Measurements from ENCODE around the gene CPAMD8. TPM values are rescaled to one million over a fixed set of nuclear protein-coding genes. Genes with fewer than 3 reads are reported as not detected.
A peak's percentile ranks its signal among the peaks of the same experiment; 100 is the strongest.

The CPAMD8 gene
- total RNA-seq = 0.29 and 0.36 TPM in 2 replicates

DNA sequence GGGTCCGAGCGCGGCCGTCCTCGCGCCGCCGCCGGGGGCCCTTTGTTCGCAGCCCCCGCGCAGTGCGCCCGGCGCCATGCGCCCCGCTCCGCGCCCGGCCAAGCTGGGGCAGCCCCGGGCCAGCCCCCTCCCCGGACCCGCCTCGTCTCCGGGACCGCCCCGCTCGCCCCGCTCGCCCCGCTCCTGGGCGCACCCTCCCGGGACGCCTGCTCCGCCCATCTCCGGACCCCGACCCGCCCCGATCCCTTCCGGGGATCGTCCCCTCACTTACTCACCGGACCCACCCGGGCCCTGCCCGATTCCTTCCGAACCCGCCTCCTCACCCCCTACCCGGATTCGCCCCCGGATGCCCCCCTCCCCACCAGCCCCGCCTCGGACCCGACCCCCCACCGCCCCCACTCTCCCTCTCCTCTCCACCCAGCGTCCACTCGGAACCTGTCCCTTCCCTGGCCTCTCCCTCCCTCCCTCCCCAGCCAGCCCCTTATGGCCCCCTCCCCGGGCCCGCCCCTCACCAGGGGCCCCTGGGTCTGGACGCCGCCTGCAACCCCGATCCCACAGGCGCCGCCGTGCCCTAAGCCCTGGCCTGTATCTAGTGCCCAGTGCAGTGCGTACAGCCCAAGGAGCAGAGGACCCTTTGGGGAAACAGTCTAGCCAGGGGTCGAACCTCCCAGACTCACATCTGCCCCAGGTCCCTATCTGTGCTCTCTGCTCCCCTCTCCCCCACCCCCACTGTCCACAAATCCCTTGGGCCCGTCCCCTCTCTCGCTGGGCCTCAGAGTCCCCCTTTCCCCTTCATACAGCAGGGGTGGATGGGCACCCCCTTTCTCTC lies at the start of gene CPAMD8:
Gene CPAMD8, minus strand, starts transcription at position 105 of the 829 bp plus-strand sequence. CDS start 168 bp downstream, outside the sequence.
- peak; percentile 55 for DNase-seq (ENCODE audit: insufficient read length, low spot score, missing footprints)
- no peak within 1 kb of the TSS for H3K4me3 ChIP-seq (ENCODE audit: insufficient read depth, low read length)
- H2AFZ ChIP-seq (ENCODE audit: low read length) = no peak within 1 kb of the TSS
- no peak within 1 kb of the TSS for H3K4me2 ChIP-seq (ENCODE audit: insufficient read depth, low read length)
- peaks cover 3% of the 10 kb centered on the region for H3K4me1 ChIP-seq (ENCODE audit: insufficient read depth, low read length)
- TF ChIP-seq, protein P1, sequence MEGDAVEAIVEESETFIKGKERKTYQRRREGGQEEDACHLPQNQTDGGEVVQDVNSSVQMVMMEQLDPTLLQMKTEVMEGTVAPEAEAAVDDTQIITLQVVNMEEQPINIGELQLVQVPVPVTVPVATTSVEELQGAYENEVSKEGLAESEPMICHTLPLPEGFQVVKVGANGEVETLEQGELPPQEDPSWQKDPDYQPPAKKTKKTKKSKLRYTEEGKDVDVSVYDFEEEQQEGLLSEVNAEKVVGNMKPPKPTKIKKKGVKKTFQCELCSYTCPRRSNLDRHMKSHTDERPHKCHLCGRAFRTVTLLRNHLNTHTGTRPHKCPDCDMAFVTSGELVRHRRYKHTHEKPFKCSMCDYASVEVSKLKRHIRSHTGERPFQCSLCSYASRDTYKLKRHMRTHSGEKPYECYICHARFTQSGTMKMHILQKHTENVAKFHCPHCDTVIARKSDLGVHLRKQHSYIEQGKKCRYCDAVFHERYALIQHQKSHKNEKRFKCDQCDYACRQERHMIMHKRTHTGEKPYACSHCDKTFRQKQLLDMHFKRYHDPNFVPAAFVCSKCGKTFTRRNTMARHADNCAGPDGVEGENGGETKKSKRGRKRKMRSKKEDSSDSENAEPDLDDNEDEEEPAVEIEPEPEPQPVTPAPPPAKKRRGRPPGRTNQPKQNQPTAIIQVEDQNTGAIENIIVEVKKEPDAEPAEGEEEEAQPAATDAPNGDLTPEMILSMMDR (IDR thresholded peaks at IDR 0.05; ENCODE audit: extremely low read depth, low read depth, low read length) = no peak
- peaks cover 5% of the 10 kb centered on the region for H3K9me3 ChIP-seq (ENCODE audit: low read depth, low read length)
- no peaks in the 10 kb centered on the region for H4K20me1 ChIP-seq (ENCODE audit: insufficient read depth, low read length)
- H3K79me2 ChIP-seq (ENCODE audit: insufficient read depth, low read length) = no peaks in the 10 kb centered on the region
- peaks cover 43% of the 10 kb centered on the region for H3K27me3 ChIP-seq (ENCODE audit: insufficient read depth, low read length)
- H3K36me3 ChIP-seq (ENCODE audit: insufficient read depth, low read length) = no peaks in the 10 kb centered on the region
- H3K27ac ChIP-seq (ENCODE audit: low read depth, low read length) = no peak within 1 kb of the TSS

DNA sequence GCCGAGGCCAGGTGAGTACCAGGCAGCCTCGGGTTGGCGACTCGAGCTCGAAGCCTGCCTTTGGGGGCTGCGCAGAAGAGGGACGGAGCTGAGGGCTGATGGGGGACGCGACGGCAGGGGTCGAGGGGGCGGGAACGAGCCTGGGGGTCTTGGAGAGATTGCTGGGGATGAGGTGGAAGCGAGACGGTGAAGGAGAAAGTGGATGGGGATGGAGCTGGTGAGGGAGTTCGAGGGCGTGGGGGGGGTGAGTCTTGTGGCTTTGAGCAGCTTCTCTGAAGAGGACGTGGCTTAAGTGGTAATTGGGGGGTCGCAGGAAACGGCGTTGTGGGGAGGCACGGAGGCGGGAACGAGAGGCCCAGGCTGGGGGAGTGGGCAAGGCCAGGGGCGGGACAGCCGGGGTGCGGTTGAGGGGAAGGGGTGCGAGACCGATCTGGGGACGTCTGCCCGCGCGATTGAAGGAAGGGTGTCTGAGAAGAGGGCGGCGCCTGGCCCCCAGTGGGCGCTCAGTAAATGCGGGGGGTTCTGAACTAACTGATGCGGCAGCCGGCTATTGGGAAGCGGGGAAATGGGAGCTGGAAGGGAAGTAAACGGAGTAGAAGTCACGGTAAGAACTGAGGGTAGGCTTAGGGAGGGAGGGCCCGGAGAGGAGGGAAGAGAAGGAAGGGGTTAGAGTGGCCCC lies 49.4 kb upstream of the CPAMD8 start:
- H4K20me1 ChIP-seq (ENCODE audit: insufficient read depth, low read length) = peaks cover 22% of the 10 kb centered on the region
- peak overlapping the region; percentile 23 for H2AFZ ChIP-seq (ENCODE audit: low read length)
- DNase-seq (ENCODE audit: insufficient read length, low spot score, missing footprints) = peak; percentile 94
- H3K27ac ChIP-seq (ENCODE audit: low read depth, low read length) = peak overlapping the region; percentile 79
- H3K79me2 ChIP-seq (ENCODE audit: insufficient read depth, low read length) = peaks cover 69% of the 10 kb centered on the region
- peak overlapping the region; percentile 81 for H3K4me3 ChIP-seq (ENCODE audit: insufficient read depth, low read length)
- TF ChIP-seq, protein P1 (IDR thresholded peaks at IDR 0.05; ENCODE audit: extremely low read depth, low read depth, low read length) = no peak
- H3K9me3 ChIP-seq (ENCODE audit: low read depth, low read length) = no peaks in the 10 kb centered on the region
- peaks cover 49% of the 10 kb centered on the region for H3K4me1 ChIP-seq (ENCODE audit: insufficient read depth, low read length)
- H3K27me3 ChIP-seq (ENCODE audit: insufficient read depth, low read length) = no peaks in the 10 kb centered on the region
- peaks cover 10% of the 10 kb centered on the region for H3K36me3 ChIP-seq (ENCODE audit: insufficient read depth, low read length)
- peak overlapping the region; percentile 95 for H3K4me2 ChIP-seq (ENCODE audit: insufficient read depth, low read length)

DNA sequence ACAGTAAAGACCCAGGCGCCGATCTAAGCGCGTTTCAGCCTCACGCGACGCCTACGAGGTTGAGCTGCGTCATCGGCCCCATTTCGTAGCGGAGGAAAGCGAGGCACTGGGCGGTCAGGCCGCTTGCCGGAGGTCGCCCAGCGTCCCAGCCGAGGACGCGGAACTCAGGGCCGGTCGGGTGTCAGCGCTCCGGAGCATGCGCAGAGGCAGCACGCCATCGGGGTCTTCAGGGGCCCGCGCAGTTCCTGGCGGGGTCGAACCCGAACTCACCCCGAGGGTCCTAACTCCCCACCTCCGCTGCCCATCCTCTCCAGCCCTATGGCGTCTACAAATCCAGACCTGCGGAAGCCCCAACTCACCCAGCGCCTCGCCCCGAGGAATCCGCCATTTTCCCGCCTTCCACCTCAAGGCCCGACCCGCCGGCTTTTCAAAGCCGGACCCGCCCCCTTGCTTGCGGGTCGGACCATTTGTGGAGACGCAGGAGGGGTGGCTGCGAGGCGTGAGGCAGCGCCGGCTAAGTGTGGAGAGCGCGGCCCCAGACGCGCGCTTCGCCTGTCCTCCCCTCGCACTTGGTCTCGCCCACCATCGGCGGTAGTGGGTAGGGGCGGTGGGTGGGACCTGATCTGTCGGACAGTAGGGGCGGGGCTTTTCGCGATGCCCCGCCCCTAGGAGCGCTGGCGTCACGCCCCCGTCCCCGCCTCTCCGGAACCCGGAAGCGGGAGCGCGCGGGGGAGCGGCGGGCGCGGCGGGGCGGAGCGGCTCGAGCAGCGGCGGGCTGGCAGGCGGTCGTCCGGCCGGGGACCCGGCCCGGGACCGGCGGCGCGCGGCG lies 48.6 kb upstream of the CPAMD8 start, which contains the start of the genes HAUS8 and MYO9B:
Gene HAUS8, minus strand, starts transcription at position 418 of the 829 bp plus-strand sequence. Its CDS starts 30 bp downstream, at position 388.
Gene MYO9B, plus strand, starts transcription at position 743 of the 829 bp plus-strand sequence. CDS start 25,941 bp downstream, outside the sequence.
- peaks cover 61% of the 10 kb centered on the region for H3K79me2 ChIP-seq (ENCODE audit: insufficient read depth, low read length)
- peaks cover 15% of the 10 kb centered on the region for H4K20me1 ChIP-seq (ENCODE audit: insufficient read depth, low read length)
- peaks cover 10% of the 10 kb centered on the region for H3K36me3 ChIP-seq (ENCODE audit: insufficient read depth, low read length)
- peak within 1 kb of the TSS; percentile 82 for H2AFZ ChIP-seq (ENCODE audit: low read length)
- peaks cover 44% of the 10 kb centered on the region for H3K4me1 ChIP-seq (ENCODE audit: insufficient read depth, low read length)
- peak; percentile 99 for DNase-seq (ENCODE audit: insufficient read length, low spot score, missing footprints)
- TF ChIP-seq, protein P1 (IDR thresholded peaks at IDR 0.05; ENCODE audit: extremely low read depth, low read depth, low read length) = no peak
- H3K4me2 ChIP-seq (ENCODE audit: insufficient read depth, low read length) = peak within 1 kb of the TSS; percentile 95
- H3K27ac ChIP-seq (ENCODE audit: low read depth, low read length) = peak within 1 kb of the TSS; percentile 79
- H3K9me3 ChIP-seq (ENCODE audit: low read depth, low read length) = no peaks in the 10 kb centered on the region
- H3K4me3 ChIP-seq (ENCODE audit: insufficient read depth, low read length) = peak within 1 kb of the TSS; percentile 81
- H3K27me3 ChIP-seq (ENCODE audit: insufficient read depth, low read length) = no peaks in the 10 kb centered on the region
